ENCODE results near the gene QRICH1.
A peak's percentile ranks its signal among the peaks of the same experiment; 100 is the strongest.

Gene QRICH1, protein sequence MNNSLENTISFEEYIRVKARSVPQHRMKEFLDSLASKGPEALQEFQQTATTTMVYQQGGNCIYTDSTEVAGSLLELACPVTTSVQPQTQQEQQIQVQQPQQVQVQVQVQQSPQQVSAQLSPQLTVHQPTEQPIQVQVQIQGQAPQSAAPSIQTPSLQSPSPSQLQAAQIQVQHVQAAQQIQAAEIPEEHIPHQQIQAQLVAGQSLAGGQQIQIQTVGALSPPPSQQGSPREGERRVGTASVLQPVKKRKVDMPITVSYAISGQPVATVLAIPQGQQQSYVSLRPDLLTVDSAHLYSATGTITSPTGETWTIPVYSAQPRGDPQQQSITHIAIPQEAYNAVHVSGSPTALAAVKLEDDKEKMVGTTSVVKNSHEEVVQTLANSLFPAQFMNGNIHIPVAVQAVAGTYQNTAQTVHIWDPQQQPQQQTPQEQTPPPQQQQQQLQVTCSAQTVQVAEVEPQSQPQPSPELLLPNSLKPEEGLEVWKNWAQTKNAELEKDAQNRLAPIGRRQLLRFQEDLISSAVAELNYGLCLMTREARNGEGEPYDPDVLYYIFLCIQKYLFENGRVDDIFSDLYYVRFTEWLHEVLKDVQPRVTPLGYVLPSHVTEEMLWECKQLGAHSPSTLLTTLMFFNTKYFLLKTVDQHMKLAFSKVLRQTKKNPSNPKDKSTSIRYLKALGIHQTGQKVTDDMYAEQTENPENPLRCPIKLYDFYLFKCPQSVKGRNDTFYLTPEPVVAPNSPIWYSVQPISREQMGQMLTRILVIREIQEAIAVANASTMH

DNA sequence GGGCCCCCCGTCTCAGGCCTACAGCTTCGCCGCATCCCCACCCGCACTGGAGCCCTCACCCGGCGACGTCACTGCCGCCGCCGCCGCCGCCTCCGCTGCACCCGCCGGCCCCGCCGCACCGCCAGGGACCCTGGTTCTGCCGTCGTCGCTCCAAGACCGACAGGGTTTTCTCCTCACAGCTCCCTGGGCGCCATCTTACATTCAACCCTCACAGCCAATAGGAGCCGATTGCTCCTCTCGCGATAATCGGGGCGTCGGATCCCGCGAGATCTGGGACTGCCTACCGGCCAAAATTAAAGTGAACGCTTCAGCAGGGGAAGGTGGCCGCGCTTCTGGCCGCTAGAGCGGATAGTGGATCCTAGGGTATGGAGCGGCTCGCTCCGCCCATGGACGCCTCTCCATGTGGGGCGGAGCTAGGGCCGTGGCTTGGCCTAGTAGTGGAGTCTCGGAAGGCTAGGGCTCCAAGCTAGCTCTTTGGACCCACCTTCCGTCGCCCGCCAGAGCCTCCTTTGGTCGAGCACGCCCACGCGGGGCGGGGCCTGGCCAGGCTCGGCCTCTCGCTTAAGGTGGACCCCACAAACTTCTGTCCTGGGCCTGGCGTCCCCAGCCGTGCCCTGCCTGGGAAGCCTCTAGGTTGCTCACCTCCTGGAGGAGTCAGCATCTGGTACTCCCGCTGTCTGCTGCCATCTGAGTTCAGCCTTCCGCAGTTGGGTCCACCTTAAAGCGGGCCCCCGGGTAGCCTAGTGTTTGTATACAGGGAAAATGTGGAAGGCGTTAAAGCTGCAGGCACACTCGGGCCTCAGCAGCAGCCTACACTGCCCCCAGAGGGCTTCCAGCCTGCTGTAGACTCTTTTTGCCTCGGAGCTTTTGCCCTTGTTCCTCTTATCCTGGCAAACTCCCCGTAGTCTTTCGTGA is at the start of gene QRICH1:
Gene QRICH1, minus strand, starts transcription at position 219 of the 915 bp plus-strand sequence. CDS start 17,054 bp downstream, outside the sequence.
- peak; percentile 97 for DNase-seq

DNA sequence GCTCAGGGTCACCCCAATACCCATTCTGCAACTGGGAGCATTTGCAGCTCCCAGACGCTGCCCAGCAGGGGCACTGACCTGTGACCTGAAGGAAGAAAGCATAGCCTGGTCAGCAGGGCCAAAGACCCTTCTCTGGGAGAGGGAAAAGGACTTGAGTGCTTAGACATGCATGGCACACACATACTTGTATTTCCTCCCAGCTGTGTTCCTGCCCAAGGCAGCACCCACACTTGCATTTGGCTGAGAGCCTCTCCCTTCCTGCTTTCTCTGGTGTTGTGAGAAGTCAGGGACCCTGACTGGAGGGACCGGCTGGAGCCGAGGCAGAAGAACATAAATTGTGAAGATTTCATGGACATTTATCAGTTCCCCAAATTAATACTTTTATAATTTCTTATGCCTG is 46.2 kb upstream of the QRICH1 start:
- DNase-seq: no peak

DNA sequence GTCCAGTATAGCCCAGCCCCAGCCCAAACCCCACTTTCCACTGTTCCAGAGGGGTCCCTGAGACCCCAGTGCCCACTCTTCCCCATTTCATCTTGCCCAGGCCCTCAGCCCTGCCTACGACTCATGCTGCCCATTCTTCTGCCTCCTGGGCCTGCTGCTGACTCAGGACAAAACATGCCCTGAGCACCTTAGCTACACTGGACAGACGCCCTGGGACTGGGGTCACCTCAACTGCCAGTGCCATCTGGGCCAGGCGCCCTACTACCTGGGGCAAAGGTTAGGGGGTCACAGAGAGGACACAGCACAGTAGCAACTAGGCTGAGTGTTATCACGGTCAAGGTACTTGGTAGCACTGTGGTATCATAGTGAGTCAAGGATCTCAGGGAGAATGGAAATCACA is 41.6 kb upstream of the QRICH1 start:
- no peak for DNase-seq

DNA sequence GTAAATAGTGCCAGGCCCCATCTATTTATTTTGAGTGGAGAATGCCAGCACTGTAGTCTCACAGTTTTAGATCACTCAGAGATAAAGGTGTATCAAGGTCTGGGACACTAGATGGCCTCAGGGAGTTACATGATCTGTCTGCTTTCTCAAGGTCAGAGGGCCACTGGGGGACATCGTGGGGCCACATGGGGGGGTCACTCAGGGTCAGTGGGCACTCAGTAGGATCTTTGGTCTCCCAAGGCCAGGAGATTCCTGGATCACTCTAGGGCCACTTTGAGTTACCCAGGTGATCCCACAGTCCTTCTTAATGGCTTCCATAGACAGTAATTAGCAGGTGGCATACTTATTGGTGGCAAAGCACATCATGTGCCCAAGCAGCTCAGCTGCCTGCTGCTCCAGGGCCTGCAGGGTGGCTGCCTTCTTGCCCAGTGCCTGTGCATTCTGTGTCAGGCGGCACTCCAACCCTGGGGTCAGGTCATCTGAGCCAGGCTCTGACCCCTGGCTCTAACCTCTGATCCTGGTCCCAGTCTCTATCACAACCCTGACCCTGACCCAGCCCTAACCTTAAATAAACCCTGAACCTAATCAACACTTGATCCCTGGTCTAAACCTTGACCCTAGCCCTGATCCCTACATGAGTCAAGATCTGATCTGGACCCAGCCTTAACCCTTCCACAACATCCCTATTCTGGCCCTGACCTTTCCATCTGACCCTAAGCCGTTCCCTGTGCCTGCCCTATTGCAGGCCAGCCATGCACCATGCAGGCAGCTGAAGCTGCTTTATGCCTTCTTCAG is 40.8 kb upstream of the QRICH1 start:
- no peak for DNase-seq

DNA sequence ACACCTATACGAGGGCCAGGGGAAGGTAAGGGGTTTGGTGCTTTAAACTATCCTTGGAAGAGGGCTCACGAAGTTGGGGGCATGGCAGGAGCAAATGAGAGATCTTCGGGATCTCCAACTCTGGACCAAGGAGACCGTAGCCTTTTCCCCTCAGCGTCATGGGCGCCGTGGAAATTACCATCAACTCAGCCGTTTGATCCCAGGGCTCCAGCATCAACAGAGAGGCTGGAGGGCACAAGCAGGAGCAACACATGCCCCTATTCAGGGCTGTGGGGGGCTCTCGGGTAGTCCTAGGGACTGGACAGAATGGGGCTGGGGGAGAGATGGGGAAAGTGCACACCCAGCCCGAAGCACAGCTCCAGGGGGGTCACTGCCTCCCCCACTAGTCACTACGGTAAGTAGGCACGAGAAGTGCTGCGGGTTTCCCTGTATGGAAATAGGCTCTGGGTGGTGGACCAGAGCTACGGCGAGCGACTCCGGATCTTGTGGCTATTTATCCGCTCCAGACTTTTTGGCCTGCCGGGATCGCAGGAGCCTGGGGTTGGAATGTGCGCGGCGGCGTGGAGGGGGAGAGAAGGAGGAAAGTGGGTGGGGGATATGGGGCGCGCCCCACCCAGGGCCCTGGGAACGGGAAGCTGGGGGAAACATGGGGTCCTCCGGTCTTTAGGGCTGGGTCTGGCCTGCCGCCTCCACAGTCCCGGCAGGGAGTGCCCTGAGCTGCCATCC is 39.5 kb upstream of the QRICH1 start:
- DNase-seq: no peak

DNA sequence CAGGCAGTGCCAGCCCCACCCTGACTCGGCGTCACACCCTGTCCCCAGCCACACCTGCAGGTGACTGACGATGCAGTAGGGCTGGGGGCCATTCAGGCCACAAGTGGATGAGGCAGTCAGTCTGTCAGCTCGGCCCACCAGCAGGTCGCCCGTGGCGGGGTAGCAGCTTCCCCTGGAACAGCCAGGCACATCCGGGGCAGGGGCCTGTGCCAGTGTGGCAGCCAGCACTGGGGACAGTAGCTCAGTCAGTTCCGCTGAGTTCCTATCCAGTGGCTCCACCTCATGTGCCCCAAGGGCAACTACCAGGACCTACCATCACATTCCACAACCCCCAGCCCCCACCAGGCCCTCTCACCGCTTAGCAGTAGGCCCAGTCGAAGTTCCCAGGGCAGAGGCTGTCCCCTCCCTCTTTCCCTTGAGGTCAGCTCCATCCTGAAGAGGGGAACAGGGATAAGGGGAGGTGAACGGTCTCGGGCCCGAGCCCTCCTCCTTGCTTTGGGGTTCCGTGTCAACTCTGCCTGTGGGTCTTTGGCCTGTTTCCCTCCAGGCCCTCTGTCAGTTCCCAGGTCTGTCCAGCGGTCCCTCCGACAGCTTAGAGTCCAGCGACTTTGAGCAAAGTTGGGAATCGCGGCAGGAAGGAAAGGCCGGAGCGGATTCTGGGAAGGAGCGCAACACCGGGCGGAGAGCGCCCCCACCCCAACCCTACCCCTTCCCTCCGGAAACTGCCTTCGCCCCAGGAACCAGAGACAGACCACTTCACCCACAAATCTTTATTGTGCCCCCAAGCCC is 38.8 kb upstream of the QRICH1 start, which contains the start of gene LAMB2:
Gene LAMB2, minus strand, starts transcription at position 614 of the 789 bp plus-strand sequence. Its CDS starts 183 bp downstream, at position 431.
- no peak for DNase-seq

DNA sequence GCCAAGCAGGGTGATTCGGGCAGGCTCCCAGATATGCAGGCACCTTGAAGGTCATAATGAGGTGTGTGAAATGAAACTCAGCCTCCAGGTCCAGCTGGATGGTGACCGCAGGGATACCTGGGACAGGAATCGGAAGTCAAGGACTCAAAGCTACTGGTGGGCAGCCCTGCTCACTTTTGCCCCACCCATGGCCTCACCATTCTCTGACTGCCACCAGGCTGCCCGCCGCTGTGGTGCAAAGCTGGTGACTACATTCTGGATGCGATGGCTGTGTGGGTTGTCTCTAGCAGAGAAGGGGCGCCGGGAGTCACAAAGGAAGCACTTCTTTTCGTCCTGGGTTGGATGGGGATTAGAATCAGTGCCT is 38.2 kb upstream of the QRICH1 start:
- no peak for DNase-seq

DNA sequence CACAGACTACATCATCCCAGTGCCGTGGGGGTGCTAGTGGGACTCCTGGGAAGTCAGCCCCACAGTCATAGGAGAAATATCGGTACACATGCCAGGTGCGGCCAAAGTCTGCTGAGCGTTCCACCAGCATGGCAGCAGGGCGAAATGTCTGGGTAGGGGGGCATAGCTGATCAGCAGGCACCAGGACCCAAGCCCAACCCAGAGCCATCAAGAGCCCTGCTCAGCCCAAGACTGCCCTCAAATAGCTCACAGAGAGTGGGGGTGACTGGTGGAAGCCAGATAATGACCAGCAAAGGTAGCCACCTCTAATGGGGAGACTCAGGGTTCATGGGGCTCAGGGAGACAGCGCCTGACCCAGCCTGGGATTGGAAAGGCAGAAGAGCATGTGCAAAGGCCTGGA is 37.7 kb upstream of the QRICH1 start:
- no peak for DNase-seq

DNA sequence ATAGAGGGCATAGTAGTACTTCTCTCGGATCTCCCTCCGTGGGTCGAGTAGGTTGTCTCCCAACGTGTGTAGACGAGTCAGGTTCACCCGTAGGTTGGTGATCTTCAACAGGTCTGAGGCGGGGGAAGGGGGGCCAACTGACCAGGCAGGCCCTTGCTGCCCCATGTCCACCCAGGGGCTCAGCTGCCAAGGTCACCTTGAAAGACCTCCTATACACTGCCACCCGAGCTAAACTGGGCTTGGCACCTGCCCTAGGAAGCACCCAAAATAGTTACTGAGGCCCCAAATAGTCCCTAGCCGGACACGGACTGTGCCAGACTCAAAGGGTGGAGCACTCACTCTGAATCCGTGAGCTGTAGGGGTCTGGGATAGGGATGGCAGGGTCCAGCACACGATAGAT is 37.2 kb upstream of the QRICH1 start:
- no peak for DNase-seq

DNA sequence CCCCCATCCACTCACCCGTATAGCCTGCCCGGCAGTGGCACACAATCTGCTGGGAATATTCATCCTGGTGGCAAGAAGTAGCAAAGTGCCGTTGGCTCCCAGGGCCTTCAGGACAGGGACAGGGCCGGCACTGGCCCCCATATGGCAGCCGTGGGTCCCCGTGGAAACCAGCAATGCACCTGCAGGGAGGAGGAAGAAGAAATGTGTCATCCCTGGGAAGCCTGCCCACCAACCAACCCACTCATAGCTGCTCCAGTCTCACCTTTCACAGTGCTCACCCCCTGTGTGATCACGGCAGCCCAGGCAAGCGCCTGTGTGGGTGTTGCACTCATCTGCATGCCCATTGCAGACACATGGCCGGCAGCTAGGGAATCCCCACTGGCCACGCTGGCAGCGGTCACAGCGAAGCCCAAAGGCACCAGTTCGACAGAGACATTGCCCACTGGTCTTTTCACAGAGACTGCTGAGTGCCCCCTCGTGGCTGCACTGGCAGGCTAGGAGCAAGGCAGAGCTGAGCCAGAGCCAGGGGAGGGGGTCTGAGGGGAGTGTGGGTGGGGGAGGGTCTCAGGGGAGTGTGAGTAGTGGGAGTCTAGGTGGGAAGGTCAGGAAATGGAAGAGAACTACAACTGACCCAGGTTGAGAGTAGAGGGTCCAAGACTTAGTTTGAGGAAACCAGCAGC is 31.3 kb upstream of the QRICH1 start:
- DNase-seq: no peak

DNA sequence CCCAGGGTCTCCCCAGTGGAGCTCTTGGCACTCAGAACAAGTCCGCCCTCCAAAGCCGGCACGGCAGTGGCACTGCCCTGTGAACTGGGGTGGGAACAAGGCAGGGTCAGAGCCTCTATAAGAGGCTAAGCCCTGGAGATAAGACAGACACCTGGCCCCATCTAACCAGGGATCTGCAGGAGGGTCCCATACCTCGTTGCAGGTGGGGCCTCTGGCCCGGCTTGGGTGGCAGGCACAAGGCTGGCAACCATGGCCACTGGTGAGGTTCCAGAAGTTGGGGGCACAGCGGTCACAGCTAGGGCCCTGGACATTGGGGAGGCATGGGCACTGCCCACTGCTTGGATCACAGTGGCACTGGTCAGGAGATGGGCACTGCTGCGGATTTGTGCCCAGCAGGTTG is 30.3 kb upstream of the QRICH1 start:
- no peak for DNase-seq

DNA sequence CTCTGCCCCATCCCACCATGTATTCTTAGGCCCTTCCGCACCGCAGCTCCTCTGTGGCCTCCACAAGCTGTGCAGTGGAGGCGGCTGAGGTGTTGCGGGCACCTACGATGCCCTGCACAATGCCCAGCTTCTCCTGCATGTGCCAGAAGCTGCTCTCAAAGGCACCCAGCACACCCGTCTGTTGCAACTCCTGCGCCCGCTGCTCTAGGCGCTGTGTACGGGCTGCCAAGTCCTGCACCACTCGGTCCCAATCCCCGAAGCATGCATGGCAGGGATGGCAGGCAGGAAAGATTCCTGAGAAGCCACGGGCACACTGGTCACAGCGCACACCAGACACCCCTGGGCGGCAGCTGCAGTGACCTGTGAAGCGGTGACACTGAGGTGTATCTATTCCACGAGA is 29.8 kb upstream of the QRICH1 start:
- DNase-seq: no peak

DNA sequence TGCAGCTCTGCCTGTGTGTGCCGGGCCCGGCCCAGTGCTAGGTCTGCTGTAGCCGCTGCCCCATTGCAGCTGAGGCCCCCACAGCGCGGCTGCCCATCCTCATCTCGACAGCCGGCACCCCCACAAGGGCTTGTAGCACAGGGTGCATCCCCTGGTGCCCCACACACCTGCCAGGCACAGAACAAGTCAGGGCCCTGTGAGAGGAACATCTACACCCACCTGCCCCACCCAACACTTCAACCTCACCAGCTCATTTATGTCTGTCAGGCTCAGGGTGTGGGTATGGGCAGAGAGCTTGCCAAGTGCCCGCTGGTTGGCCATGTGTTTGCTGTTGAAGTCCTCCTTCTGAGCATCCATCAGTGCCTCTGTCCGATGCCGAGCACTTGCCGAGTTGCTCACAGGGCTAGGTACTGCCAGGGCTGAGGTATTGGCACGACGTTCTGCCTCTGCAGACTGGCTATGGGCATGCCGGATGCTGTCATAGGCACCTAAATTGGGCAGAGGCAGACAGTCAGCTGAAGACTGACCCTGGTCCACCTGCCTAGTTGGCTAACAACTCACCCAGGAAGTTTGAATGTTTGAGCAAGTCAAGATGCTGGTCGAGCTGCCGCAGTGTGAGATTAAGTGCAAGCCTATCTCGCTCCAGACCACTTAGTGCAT is 29.1 kb upstream of the QRICH1 start:
- DNase-seq: no peak

DNA sequence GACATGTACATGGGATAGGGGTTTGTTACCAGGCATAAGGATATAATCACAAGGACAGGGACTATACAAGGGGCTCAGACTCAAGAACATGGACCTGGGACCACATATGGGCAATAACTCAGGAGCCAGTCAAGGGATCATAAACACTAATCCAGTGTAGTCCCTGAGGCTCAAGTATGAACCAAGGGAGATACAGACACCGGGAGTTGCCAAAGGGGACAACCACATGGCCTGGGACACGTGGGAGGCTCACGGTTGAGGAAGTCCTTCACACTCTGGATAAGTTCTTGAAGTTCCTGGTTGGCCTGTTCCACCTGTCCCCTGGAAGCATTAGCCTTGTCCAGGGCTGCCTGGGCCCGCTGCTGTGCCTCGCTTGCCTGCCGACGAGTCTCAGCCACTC is 28.6 kb upstream of the QRICH1 start:
- no peak for DNase-seq

DNA sequence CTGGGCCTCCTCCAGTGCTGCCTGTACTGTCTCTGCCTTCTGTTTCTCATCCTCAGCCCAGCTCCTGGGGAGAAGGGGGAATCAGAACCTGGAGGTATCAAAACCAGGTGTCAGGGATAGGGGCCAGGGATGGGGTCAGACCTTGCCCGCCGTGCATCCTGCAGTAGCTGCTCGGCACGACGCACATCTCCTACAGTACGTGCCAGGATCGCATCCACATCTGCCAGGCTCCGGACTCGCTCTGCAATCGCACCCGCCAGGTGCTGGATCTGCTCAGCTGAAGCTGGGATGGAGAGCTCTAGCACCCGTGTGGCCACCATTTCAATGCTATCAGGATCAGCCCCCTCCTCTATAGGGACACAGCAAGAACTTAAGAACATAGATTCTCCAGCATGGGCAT is 28.2 kb upstream of the QRICH1 start:
- DNase-seq: no peak

DNA sequence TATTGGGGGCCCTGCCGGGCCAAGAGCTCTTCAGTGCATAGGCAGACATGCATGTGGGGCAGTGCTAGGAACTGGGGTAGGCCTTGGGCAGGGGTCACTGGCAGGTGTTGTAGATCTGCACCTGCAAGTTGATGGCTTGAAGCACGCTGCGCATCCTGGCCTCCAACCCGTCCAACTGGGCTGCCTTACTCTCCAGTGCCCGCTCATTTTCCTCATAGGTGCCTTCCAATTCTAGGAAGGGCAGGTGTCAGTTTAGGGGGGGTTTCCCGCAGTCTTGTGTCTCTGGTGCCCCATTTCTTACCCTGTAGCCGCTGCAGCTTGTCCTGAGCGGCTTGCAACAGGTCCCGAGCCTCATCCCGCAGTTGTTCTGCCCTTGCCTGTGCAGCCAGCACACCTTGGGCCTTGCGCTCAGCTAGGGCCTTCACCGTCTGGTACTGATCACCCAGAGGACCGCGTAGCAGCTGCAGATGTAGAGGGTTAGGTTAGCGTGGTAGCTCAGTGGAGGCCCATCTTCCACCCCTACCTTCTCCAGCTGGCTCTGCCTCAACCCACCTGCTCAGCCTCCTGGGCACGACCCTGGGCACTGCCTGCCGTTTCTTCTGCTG is 27.4 kb upstream of the QRICH1 start:
- DNase-seq: no peak

DNA sequence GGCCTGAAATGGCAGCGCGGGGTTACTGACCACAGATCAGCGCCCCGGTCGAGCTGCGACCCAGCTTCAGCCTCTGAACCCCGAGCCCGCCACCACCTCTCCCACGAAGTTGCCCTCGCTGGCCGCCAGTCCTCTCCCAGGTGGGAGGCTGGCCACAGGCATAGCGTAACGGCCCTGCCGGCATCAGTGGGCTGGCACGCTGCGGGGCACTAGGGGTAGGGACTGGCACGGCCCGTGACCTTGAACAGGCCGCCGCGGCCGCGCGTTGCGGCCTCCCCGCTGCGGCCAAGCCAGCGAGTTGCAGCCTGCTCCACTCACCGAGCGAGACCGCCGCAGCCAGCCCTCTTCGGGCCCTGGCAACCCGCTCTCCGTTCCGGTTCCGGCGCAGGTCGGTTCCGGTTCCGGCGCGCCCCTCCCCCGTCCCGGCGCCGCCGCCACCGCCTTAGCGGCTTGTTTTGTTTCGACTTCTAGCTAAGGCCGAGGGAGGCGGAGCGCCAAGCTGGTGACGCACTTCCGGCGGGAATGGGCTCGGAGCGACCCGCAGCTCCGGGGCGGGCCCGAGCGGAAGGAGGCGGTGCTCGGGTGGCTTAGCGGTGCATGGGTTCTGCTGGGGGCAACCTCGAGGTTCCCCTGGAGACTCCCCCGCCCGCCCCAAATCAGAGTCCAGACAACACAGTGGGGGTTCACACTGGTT is 26.7 kb upstream of the QRICH1 start, which contains the start of gene USP19:
Gene USP19, minus strand, starts transcription at position 386 of the 694 bp plus-strand sequence. CDS start 1,678 bp downstream, outside the sequence.
- DNase-seq: peak; percentile 92

DNA sequence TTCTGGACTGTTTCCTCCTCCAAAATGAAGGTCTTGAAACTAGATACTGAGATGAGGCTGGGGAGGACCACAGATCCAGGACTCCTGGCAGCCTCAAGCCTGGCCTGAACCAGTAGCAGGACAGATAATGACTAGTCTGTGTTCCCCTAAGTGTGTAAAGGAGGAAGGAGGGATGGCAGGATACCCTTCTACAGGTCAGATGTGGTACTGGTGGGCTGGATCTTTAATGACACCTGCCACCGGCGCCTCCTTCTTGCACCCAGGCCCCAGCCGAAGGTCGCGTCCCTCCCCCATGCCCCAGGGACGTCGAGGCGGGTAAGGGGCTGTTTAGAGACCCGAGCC is 26.2 kb upstream of the QRICH1 start:
- peak; percentile 30 for DNase-seq
